ENCODE data around the gene PEAK1.

Gene PEAK1

GRCh38 chr15:77440378-77440999 is 20.6 kb upstream of the PEAK1 start:
- TF ChIP-seq CTCF (IDR thresholded peaks at IDR 0.05) = no peak
- no peak for DNase-seq (ENCODE audit: low spot score)
- Histone ChIP-seq H3K4me3 (no peak overlapping the region), H3K27ac (no peak overlapping the region)

GRCh38 chr15:77437264-77437663 is 17.4 kb upstream of the PEAK1 start:
- TF ChIP-seq CTCF (IDR thresholded peaks at IDR 0.05) = no peak
- no peak for DNase-seq (ENCODE audit: low spot score)
- H3K27ac ChIP-seq = no peak overlapping the region
- no peak overlapping the region for H3K4me3 ChIP-seq

- no peak overlapping the region for H3K4me3 ChIP-seq
- TF ChIP-seq CTCF (IDR thresholded peaks at IDR 0.05) = no peak
- no peak overlapping the region for H3K27ac ChIP-seq
- DNase-seq (ENCODE audit: low spot score) = no peak
Observed at GRCh38 chr15:77436822-77437221, 16.9 kb upstream of the PEAK1 start.

- Histone ChIP-seq H3K4me3 (no peak overlapping the region), H3K27ac (no peak overlapping the region)
- DNase-seq (ENCODE audit: low spot score) = no peak
- TF ChIP-seq CTCF (IDR thresholded peaks at IDR 0.05) = no peak
Observed at GRCh38 chr15:77430652-77431051, 10.7 kb upstream of the PEAK1 start.

GRCh38 chr15:77430213-77430612 is 10.3 kb upstream of the PEAK1 start:
- Histone ChIP-seq H3K27ac (no peak overlapping the region), H3K4me3 (no peak overlapping the region)
- no peak for DNase-seq (ENCODE audit: low spot score)
- no peak for TF ChIP-seq CTCF (IDR thresholded peaks at IDR 0.05)

- no peak for TF ChIP-seq CTCF (IDR thresholded peaks at IDR 0.05)
- Histone ChIP-seq H3K4me3 (no peak overlapping the region), H3K27ac (no peak overlapping the region)
- DNase-seq (ENCODE audit: low spot score) = no peak
Observed at GRCh38 chr15:77426871-77427270, 7.0 kb upstream of the PEAK1 start.

- no peak for TF ChIP-seq CTCF (IDR thresholded peaks at IDR 0.05)
Observed at GRCh38 chr15:77426377-77426776, 6.5 kb upstream of the PEAK1 start.

More at GRCh38 chr15:77426377-77426776, 6.5 kb upstream of the PEAK1 start:
- no peak for DNase-seq (ENCODE audit: low spot score)
- no peak overlapping the region for H3K27ac ChIP-seq
- no peak overlapping the region for H3K4me3 ChIP-seq

Measured in coronary artery (tissue), 2 donors.